ENCODE results near the gene TFDP2. TPM values are rescaled to one million over a fixed set of nuclear protein-coding genes. Genes with fewer than 3 reads are reported as not detected.

TFDP2 gene
- total and polyA plus RNA-seq, 2 experiments from 2014 or later, result 26.8 to 55.4 TPM

DNA sequence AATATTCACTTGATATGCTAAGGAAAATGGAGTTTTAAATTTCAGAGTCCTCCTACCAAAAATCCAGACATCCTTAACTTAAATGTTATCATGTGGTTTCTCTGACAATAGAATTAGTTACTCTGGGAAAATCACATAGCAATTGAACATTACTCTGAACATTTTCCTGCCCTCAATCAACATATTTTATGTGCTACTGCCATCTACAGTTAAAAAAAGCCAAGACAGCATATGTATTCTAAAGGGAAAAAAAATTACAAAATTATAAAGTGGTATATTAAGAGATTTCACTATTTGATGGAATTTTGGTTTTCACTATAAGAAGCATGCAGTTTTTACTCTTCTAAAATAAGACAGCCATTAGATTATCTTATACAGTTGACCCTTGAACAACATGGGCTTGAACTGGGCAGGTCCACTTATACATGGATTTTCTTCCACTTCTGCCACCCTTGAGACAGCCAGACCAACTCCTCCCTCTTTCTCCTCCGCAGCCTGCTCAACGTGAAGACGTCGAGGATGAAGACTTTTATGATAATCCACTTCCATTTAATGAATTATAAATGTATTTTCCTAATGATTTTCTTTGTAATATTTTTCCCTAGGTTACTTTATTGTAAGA lies 150.6 kb downstream of the TFDP2 start:
- 81 to 86% methylated on average over 4 of the region's 4 CpGs for WGBS, 2 experiments (ENCODE audit: low coverage in 1 of 2, low lambda C conversion rate in 2 of 2, missing lambda C conversion rate in 2 of 2)
- peak; percentile 48 for DNase-seq
- no peaks in the 10 kb centered on the region for H3K9me3 ChIP-seq (ENCODE audit: low read depth)

DNA sequence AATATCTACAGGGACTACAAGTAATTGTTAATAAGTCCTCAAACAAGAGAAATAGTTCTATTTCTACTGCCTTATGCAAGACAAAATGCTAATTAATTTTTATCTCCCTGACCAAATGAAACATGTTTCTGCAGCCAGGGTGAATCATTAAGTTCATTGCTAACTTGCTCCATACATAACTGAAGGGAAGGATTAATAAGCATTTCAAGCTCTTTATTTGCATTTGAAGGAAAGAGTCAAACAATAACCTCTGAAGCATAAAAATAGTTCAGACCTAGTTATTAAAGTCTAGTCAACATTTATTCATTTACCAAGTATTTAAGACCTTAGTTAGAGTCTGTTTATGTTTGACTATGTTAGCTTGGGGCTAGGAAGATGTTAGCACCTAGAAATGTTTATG lies 152.9 kb downstream of the TFDP2 start:
- H3K27ac ChIP-seq, result no peak overlapping the region
- H3K9ac ChIP-seq, result no peak overlapping the region
- TF ChIP-seq EZH2phosphoT487 (IDR thresholded peaks at IDR 0.05; ENCODE audit: insufficient read depth, low read depth) (no peak), EZH2 (IDR thresholded peaks at IDR 0.05; ENCODE audit: insufficient read depth, poor library complexity, severe bottlenecking) (no peak)
- no peaks in the 10 kb centered on the region for H3F3A ChIP-seq (ENCODE audit: insufficient read depth)
- in situ Hi-C loops (cut with MboI), result no loop called here
- H3K36me3 ChIP-seq (ENCODE audit: low read depth), result 0 out of 2 replicates have a peak, but pooled peaks cover 3% of the 10 kb centered on the region
- H4K20me1 ChIP-seq (ENCODE audit: insufficient read depth), result no peaks in the 10 kb centered on the region
- no peaks in the 10 kb centered on the region for H3K27me3 ChIP-seq (replicated peaks; ENCODE audit: insufficient read depth)
- H2AFZ ChIP-seq, result no peak overlapping the region
- no peaks in the 10 kb centered on the region for H3K9me2 ChIP-seq (ENCODE audit: insufficient read depth)
- peak; percentile 22 for DNase-seq
- no peaks in the 10 kb centered on the region for H3K9me3 ChIP-seq (ENCODE audit: low read depth)
- H3K4me3 ChIP-seq, result no peak overlapping the region
- no peaks in the 10 kb centered on the region for H3K79me2 ChIP-seq (ENCODE audit: insufficient read depth)
- peaks cover 8% of the 10 kb centered on the region for H3K4me1 ChIP-seq (ENCODE audit: insufficient read depth)
- no peak overlapping the region for H3K4me2 ChIP-seq (ENCODE audit: unreplicated experiment)

More for the DNA sequence above, 150.6 kb downstream of the TFDP2 start:
- Histone ChIP-seq H3K79me2 (ENCODE audit: insufficient read depth) (no peaks in the 10 kb centered on the region), H3K27ac (no peak overlapping the region), H3K9ac (no peak overlapping the region), H4K20me1 (ENCODE audit: insufficient read depth) (no peaks in the 10 kb centered on the region), H3F3A (ENCODE audit: insufficient read depth) (no peaks in the 10 kb centered on the region), H3K27me3 (replicated peaks; ENCODE audit: insufficient read depth) (no peaks in the 10 kb centered on the region), H3K4me1 (ENCODE audit: insufficient read depth) (peaks cover 8% of the 10 kb centered on the region), H2AFZ (no peak overlapping the region), H3K36me3 (ENCODE audit: low read depth) (0 out of 2 replicates have a peak, but pooled peaks cover 3% of the 10 kb centered on the region), H3K4me2 (ENCODE audit: unreplicated experiment) (no peak overlapping the region), H3K4me3 (no peak overlapping the region), H3K9me2 (ENCODE audit: insufficient read depth) (no peaks in the 10 kb centered on the region)
- TF ChIP-seq EZH2 (IDR thresholded peaks at IDR 0.05; ENCODE audit: insufficient read depth, poor library complexity, severe bottlenecking) (no peak), EZH2phosphoT487 (IDR thresholded peaks at IDR 0.05; ENCODE audit: insufficient read depth, low read depth) (no peak)
- in situ Hi-C loops (cut with MboI), result no loop called here

DNA sequence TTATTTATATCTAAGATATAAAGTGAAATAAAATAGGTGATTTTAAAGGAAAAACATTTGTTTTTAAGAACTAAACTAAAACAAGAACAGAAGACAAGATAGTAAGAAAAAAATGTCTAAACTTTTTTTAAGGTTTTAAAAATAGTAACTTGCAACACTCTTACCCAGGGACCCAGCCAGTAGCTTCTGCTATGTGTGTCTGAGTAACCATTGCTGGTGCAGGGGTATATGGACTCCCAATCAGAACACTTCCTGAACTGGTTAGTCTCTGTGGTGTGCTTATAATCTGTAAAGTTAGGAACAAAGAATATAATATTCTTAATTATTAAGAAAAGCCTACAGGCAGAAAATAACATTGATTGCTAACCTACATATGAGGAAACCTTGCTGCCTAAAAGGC lies 154.5 kb downstream of the TFDP2 start:
- no peaks in the 10 kb centered on the region for H3K27me3 ChIP-seq (replicated peaks; ENCODE audit: insufficient read depth)
- H3K36me3 ChIP-seq (ENCODE audit: low read depth), result 0 out of 2 replicates have a peak, but pooled peaks cover 3% of the 10 kb centered on the region
- no peaks in the 10 kb centered on the region for H3K9me2 ChIP-seq (ENCODE audit: insufficient read depth)
- no peaks in the 10 kb centered on the region for H3K9me3 ChIP-seq (ENCODE audit: low read depth)
- H3K9ac ChIP-seq, result no peak overlapping the region
- H3F3A ChIP-seq (ENCODE audit: insufficient read depth), result no peaks in the 10 kb centered on the region
- no peaks in the 10 kb centered on the region for H4K20me1 ChIP-seq (ENCODE audit: insufficient read depth)
- H3K27ac ChIP-seq, result no peak overlapping the region
- no peak for DNase-seq
- TF ChIP-seq EZH2phosphoT487 (IDR thresholded peaks at IDR 0.05; ENCODE audit: insufficient read depth, low read depth), result no peak
- no peak for TF ChIP-seq EZH2 (IDR thresholded peaks at IDR 0.05; ENCODE audit: insufficient read depth, poor library complexity, severe bottlenecking)
- in situ Hi-C loops (cut with MboI), result no loop called here
- peaks cover 8% of the 10 kb centered on the region for H3K4me1 ChIP-seq (ENCODE audit: insufficient read depth)
- H3K4me2 ChIP-seq (ENCODE audit: unreplicated experiment), result no peak overlapping the region
- H2AFZ ChIP-seq, result no peak overlapping the region
- H3K4me3 ChIP-seq, result no peak overlapping the region
- H3K79me2 ChIP-seq (ENCODE audit: insufficient read depth), result no peaks in the 10 kb centered on the region

DNA sequence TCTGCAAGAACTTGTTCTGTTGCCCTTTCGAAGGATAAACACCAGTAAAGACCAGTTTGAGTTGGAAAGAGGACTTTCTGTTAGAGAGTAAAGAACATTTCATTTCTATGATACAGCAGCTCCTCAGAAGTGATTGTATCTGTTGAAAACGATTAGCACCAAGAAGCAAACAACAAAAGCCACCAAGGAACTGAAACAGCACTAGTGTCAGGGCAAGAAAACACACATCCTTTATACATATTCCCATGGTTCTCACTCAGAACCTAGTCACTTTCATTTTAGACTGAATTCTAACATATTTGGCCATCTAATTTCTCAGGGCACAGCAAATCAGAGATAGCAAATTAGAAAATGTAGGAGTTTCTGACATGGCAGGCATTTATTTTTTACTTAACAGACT lies 156.8 kb downstream of the TFDP2 start:
- Histone ChIP-seq H2AFZ (no peak overlapping the region), H3F3A (ENCODE audit: insufficient read depth) (no peaks in the 10 kb centered on the region), H3K4me1 (ENCODE audit: insufficient read depth) (peaks cover 8% of the 10 kb centered on the region), H3K9ac (no peak overlapping the region), H3K9me3 (ENCODE audit: low read depth) (no peaks in the 10 kb centered on the region), H3K27ac (no peak overlapping the region), H3K36me3 (ENCODE audit: low read depth) (0 out of 2 replicates have a peak, but pooled peaks cover 3% of the 10 kb centered on the region), H3K9me2 (ENCODE audit: insufficient read depth) (no peaks in the 10 kb centered on the region), H3K4me2 (ENCODE audit: unreplicated experiment) (no peak overlapping the region), H3K4me3 (no peak overlapping the region), H3K27me3 (replicated peaks; ENCODE audit: insufficient read depth) (no peaks in the 10 kb centered on the region), H4K20me1 (ENCODE audit: insufficient read depth) (no peaks in the 10 kb centered on the region), H3K79me2 (ENCODE audit: insufficient read depth) (no peaks in the 10 kb centered on the region)
- in situ Hi-C loops (cut with MboI), result no loop called here
- 77% methylated on average over 2 of the region's 2 CpGs for WGBS, 2 experiments (ENCODE audit: low coverage in 1 of 2, low lambda C conversion rate in 2 of 2, missing lambda C conversion rate in 2 of 2)
- TF ChIP-seq EZH2 (IDR thresholded peaks at IDR 0.05; ENCODE audit: insufficient read depth, poor library complexity, severe bottlenecking) (no peak), EZH2phosphoT487 (IDR thresholded peaks at IDR 0.05; ENCODE audit: insufficient read depth, low read depth) (no peak)
- no peak for DNase-seq

Data from GM23248 (cell line).